ENCODE results near the gene NAPA.
"Not testable (repeated sequence)": the region's sequence is repeated elsewhere in the genome, so short reads cannot be mapped to it uniquely, and the experiment has no call there.

NAPA gene

DNA sequence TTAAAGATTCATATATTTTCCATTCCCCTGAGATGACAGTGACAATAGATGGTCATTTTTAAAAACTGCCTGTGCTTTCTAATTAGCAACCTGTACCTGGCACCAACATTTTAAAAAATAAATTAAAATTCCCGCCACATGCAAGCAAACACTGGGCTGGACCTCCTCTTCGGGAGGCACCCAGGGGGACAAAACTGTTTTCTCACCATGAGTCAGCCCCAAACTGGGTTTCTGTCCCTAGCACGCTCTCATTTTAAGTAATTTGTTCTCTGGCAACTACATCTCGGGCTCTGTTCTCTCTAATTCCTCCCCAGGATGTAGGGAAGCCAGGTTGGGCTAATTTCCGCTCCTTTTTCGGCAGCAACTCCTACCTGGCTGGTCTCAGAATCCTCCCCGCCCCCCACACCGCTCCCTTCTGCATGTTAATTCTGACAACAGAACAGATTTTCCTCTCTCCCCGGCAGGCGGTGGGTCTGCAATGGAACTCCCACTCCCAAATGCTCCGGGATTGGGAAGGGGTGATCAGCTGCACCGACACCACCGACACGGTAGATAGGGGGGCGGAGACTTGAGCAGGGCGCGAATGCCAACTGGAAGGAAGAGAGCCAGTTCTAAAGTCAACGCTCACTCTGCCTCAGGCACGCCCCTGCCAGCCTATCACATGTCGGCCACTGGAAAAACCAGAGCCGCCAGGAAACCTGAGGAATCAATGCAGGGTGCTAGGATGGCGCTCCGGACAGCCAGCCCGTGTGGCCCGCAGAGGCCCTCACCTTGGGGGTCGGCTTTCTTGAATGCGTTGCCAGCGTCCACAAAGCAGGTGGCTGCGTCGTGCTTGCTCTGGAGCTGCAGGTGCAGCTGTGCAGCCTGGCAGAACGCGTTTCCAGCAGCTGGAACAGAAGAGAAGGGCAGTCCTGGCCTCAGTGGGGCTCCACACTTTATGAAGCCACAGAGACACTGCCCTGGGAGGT is 14.7 kb downstream of the NAPA start:
- DNase-seq = no peak

DNA sequence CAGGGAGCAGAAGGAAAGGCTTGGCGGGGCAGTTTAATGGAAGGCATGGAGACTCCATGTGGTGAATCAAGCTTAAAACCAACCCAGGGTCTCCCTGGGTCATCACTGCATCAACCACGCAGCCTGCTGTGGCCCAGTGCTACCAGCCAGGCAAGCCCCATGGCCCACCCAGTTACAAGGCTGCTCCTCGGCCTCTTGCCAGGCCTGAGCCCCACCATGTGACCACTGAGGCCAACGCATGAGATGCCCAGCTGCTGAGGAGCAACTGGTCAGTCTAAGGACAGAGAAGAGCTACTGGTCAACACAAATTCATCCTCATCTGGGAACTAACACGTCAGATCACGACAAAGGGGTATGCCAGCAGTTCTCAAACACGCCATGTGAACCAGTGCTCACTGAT is 15.5 kb downstream of the NAPA start:
- DNase-seq = no peak

DNA sequence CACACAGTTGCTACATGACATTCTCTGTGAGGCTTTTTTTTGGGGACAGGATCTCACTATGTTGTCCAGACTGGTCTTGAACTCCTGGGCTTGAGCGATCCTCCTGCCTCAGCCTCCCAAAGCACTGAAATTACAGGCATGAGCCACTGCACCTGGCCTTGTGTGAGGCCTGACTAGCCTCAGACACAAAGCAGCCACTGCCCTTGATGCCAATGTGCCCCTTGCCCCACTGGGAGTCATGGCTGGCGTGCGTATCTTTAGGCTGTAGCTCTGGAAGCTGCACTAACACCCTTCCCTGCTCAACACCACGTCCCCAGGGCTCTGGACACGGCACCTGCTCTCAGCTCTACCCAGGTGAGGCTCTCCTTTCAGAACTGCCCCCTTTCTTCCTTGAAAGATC is 16.3 kb downstream of the NAPA start:
- no peak for DNase-seq

DNA sequence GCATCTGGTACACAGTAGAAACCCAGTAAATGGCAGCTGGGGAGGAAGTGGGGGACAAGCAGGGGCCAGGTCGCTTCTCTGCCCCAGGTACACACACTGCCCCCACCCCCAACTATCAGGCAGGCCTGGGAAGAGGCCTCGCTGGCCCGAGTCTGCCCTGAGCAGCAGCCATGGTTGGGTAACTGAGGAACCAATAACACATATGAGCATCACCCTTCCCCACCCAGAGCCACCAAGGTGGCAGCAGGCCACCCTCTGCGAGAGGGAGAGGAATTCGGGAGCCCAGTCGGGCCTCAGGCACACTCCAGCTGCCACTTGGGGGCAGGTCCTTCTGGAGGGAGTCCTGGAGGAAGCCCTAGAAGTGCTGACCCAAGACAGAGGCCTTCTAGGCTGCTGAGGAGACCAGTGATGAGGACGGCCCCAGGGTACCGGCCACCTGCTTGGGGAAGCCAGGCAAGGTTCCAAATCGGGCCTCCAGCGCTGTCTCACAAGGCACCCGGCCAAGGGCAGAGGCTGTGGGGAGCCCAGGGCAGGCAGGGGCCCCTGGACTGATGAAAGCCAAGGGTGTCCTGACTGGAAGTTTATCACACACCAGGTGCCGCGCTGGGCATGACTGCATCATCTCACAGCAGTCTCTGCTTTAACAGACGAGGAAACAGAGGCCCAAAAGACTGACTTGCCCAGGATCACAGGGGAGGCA is 16.9 kb downstream of the NAPA start:
- DNase-seq = no peak

DNA sequence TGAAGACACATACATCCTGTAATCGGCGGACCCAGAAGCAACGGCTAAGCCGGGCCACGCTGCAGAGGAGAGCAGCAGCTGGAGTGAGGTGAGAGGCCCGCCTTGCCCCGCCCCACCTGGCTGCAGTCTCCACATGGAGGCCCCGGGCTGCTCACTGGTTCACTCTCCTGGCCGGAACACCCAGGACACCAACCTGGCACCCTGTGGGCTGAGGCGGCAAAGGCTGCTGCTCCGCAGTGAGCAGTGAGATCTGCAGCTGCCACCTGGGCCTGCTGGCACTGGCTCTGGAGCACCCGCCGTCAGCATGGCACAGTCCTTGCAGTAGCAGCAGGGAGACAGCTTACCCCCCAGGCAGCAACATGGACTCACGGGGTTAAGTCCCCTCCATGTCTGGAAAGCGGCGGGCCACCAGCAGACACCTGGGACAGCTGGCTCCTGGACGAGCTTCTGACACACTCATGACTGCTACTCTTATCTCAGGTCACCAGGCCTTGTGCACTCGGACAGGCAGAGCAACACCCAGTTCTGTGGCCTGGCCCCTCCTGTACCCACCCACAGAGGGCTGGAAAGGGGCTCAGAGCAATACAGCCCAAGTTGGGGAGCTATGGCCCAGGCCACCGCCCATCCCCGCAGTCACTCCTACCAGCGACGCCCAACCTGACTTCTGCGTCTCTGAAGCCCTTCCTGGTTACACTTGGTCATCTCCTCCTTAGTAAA is 17.7 kb downstream of the NAPA start:
- DNase-seq = no peak

DNA sequence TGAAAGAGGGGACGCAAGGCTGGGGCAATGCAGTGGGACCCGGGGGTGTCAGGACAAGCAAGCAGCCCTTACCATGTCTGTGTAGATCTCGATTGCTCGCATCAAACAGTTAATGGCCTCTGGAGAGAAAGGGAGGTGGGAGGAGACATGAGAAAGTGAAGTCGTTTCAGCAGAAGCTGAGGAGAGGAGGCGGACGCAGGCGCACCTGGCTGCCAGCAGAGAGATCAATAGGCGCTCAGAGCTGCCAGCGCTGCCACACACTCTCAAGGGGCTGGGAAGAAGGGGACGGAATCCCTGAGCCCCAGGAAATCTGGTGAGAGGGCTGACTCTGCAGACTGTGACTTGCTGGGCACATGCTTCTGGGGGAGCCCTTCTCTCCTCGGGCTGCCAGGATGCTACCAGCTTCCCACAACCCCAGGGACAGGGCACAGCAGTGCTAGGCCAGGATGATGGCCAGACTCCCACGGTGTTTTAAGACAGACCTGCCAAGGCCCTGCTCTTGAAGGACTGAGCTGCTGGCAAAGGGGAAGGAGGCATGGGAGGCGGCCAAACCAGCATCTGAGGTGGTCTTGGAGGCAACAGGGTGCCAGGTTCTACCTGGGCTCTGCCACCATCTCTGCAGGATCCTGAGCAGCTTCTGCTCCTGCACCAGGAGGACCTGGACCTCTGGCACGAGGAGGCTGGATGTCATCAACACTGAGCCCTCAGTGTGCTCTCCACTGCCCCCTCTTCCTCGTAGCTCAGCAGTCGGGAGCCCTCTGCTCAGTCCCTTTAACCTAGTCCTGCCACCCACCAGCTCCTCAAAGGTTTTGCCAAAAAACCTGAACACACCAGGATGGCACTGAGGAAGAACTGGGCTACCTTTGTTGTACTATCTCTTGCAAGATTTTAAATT is 19.1 kb downstream of the NAPA start:
- DNase-seq = no peak

DNA sequence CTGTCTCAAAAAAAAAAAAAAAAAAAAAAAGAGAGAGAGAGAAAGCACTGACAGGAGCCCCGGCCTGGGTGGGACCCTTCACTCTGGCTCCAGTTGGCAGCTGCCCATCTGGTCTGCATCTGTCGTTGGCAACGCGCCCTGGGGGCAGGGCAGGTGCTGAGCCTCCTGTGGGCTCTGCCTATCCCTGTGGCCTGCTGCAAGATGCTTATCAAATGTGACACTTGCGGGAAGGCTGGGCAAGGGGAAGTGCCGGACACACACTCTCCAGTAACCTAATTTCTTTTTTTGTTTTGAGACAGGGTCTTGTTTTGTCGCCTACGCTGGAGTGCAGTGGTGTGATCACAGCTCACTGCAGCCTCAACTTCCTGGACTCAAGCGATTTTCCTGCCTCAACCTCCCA is 20.1 kb downstream of the NAPA start:
- DNase-seq = no peak

DNA sequence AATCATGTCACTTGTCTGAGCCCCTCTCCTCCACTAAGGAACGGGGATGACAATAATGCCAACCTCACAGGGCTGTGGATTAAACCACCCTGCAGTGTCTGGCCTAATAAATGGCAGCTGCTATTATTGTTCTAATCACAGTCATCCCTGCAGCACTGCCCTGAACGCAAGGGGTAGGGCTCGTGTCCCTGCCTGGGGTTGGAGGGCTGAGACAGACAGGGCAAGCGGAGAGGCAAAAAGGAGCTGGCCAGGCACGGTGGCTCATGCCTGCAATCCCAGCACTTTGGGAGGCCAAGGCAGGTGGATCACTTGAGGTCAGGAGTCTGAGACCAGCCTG is 20.7 kb downstream of the NAPA start:
- DNase-seq = no peak

DNA sequence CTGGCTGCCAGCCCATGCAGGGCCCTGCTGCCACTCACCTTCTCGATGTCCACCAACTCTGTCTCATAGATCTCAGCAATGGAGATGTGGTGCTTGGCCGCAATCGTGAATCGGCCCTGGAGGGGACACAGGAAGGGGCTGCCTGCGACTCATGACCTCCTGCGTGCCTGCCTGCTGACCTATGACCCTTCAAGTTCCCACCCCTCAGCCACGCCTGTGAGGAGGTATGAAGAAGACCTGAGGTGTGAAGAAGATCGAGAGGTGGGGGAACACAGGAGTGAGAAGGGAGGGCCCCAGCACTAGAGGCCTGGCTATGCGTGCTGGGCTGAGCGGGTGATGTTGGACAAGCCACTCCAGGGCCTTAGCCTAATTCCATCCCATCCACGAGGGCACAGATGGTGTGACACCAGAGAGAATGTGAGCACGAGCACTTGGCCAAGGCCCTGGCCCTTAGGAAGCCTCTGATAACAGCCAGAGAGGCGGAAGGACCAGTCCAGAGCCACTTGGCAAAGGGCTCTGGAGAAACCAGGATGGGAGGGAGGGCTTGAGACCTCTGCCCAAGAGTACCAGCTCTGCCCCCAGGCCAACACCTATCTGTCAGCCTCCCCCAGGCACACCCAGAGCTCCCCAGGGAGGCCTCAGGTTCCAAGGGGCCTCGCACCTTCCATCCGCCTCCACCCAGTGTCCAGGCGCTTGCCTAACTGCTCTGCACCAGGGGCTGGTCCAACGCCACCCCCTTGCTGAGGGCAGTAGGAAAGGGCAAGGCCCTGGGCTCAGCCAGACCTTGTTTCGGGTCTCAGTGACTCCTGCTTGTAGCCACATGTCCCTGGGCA is 21.3 kb downstream of the NAPA start:
- no peak for DNase-seq

DNA sequence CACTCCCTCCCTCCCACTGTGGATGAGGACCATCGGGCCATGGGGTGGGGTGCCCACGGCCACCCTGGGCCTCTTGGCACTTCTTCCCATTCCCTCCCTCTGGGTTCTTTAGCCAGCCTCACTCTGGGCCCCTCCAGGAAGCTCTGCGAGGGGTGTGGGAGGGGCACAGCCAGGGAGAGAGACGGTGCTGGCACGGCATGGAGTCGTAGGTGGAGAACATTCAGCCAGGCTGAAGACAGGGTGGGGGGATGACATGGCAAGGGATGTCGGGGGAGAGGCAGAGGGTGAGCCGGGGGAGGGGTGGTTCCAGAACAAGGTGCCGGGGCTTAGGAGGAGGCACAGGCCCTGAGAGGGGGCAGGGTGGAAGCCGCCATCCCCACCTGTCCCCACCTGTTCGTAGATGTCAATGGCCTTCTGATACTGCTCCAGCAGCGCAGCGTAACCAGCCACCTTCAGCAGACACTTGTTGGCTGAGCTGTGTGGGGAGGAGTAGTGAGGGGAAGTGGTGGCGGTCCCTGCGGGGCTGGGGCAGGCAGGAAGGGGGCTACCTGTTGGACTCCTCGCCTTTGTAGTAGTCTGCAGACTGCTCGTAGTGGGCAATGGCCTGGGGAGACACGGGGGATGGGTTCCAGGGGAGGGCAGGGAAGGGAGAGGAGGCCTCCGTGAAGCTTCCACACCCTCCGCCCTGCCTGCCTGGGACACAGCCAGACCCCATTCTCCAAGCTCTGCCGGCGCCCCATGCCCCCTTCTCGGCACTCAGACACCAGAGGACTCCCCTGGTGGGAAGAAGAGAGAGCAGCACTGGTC is 22.1 kb downstream of the NAPA start:
- DNase-seq = no peak

DNA sequence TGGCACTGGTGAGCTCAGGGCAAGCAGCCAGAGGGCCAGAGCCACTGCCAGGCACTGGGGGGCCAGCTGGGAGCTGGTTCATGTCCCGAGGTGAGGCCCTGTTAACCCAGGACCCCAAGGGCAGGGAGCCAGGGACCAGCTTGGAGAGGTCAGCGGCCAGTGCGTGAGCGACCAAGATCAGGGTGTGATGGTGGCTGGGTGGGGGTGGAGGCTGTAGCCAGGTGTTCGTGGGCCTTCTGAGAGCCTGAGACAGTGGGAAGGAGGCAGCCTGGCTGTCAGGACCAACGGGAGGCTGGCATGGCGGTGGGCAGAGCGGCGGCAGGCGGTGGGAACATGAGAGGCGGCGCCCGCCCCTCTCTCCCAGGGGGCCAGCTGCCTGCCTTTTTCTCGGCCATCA is 22.7 kb downstream of the NAPA start:
- no peak for DNase-seq

DNA sequence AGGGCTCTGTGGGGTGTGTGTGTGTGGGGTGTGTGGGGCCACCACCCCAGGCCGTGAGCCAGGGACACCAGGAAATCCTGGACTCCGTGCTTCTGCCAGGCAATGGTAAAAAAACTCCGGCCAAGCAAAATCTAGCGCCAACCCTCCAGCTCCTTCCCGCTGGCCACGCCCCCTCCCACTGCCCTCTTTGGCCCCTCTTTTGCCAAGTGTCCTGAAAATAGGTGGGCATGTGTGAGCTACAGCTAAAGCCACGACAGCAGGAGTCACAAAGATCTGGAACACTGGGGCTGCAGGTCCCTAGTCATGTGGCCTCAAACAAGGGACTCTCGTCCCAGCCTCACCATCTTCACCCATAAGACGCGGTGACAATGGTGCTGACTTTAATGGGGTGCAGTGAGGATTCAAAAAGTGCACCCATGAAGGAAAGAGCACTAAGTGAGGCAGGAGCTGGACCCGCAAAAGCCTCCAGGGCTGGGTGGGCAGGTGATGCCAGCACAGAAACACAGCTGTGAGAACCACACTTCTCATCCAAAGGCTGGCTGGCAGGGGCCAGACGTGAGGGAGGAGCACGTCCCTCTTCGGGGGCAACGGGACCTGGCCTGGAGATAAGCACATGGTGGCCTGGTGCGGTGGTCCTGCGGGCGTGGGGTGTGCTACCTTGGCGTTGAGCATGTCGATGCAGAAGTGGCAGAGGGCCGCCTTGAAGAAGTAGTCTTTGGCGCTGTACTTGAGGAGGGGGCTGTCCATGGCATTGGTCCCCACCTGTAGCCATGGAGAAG is 23.3 kb downstream of the NAPA start:
- DNase-seq = no peak

DNA sequence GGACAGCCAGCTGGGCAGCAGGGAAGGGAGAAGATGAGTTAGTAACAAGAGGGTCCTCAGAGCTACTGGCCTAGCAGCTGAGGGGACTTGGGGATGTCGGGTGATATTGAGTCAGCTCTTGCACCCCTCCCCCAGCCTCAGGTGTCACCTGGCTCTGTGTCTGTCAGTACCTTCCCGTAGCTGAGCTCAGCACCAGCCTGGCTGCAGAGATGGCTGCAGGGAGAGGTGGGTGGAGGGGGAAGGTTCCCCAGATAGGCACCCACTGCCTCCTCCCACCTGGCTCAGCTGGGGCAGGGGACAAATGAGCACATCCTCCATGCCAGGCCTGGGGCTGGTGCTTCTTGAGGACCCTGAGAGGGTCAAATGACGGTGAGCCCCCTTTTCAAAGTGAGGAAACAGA is 24.0 kb downstream of the NAPA start:
- no peak for DNase-seq

DNA sequence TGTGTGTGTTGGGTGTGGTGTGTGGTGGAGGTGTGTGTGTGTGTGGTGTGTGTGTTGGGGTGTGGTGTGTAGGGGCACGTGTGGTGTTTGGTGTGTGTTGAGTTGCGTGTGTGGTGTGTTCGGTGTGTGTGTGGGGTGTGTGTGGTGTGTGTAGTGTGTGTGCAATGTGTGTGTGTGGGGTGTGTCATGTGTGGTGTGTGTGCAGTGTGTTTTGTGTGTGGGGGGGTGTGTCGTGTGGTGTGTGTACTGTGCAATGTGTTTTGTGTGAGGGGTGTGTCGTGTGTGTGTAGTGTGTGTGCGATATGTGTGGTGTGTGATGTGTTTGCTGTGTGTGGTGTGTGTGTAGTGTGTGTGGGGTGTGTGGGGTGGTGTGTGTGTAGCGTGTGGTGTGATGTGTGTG is 24.8 kb downstream of the NAPA start:
- DNase-seq = no peak

DNA sequence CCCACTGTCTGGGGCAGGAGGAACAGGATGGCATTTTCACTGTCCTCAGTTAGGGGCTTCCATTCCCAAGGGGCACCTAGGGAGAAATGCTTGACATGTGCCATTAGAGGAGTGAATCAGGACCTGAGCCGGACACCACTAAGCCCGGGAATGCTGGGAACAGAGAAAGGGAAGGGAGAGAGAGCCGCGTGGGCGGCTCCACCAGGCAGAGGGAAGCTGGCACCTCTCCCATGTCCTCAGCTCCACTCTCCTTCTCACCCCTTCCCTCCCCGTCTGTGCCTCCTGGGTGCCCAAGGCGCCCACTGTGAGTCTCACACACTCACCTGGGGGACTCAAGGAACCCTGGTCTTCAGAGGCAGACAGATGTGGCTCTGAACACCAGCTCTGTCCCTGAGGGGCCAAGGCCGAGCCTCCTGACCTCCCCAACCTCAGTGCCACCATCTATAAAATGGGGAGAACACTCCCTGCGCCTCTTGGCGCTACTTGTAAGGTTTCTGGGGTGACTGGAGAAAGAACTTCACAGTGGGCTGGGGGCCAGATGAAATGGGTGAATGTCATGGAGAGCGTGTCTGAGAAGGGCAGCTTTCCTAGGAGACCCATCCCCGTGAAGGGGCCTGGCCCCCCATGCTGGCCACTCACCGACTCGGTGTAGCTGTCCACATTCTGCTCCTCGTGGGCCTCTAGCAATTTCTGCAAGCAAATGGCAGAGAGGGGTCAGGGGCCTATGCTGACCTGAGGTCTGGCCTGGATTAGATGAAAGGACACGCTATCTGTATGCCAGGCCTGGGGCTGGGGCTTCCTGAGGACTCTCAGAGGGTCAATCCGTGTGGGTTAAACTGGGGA is 25.6 kb downstream of the NAPA start:
- no peak for DNase-seq

DNA sequence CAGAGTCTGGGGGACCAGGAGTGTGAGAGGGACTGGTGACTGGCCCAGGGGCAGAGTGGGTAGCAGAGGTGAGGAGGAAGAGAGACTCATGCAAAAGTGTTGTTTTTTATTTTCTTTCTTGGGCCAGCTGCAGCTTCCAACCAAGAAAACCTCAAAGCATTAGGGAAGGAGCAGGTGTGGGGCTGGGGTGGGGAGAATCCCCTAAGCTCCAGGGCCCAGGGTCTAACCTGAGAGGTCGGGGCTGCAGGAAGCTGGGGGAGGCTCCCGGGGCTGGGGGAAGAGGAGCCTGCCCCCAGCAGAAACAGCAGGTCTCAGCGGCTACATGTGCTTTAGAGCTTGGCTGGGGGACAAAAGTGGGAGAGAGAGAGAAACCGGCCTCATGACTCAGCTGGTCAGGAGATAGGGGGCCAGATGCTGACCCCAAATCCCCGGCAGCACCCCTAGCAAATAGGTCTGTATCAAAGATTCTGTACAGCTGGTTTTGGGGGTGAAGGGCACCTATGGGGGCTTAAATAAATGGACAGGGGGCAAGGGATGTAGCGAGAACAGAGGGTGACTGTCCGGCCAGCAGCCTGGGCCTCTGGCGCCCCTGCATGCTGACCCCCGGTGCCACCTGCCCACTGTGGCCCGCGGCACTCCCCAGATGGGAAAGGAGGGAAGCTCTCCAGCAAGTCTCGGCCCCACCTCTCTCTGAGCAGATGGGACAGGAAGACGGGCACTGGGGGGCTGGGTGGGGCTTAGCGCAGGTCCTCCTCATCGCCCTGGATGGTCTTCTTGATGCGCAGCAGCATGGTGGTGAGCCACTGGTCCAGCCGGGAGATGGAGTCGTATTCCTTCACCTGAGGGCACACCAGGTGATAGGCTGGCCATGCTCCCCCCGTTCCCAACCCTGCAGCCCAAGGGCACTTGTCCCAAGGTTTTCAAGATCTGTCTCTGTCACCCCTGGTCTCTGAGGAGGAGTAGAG is 27.0 kb downstream of the NAPA start:
- no peak for DNase-seq

DNA sequence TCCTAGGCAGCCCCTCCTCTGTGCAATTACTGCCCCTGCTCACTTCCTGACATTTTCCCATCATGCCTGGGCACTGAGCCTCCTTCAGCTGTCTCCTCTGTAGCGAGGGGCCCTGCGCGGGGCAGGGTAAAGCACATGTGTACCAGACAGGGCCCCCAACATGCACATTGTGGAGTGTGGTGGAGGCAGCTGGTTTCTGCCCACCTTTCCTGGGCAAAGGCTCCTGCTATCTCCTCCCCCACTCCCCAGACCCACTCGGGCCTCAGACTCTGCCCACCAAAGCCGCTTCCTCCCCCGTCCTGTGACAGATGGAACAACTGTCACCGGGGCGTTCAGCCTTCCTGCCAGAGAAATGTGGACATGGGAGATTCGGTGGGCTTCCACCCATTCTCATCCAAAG is 28.0 kb downstream of the NAPA start:
- DNase-seq = no peak

DNA sequence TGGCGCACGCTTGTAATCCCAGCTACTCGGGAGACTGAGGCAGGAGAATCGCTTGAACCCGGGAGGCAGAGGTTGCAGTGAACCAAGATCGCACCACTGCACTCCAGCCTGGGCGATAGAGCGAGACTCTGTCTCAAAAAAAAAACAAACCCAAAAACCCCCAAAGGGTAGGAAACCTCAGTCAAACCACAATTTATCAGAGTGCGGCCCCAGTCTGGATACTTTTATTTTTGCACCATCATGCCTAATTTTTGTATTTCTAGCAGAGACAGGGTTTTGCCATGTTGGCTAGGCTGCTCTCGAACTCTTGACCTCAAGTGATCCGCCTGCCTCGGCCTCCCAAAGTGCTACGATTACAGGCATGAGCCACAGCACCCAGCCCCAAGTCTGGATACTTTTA is 28.6 kb downstream of the NAPA start:
- DNase-seq = not testable (repeated sequence)

All from stimulated activated CD4-positive, alpha-beta T cell treated with anti-CD3 and anti-CD28 coated beads, Interleukin-15, amount 100 ng/mL, for 24 hours (primary cell).